HepG2 (cell line): ENCODE results near the gene KCND3. TPM values are rescaled to one million over a fixed set of nuclear protein-coding genes. Genes with fewer than 3 reads are reported as not detected.

Experiments used
- ATAC-seq: fragments of 200-7000 bp; cut with Tn5 transposase; 3 replicates; pipeline ENCODE4 v1.9.1; 2020; ENCODE audit warnings: mild to moderate bottlenecking, moderate library complexity
- BruUV-seq: library from RNA; stranded (reverse); fragments of 400-500 nt; replicated peaks from 2 replicates; lab custom pipeline; 2021; lab: Mats Ljungman, UMichigan
- CTCF ChIA-PET: fragments of 300-600 bp; formaldehyde crosslinking; extraction: SDS; loops from one replicate; lab custom pipeline; 2021; ENCODE audit warnings: low total read pairs, inconsistent platforms, low intra/inter-chr PET ratio; lab: Yijun Ruan, JAX
- POLR2A ChIA-PET: fragments of 350-600 bp; sonication (Branson Sonifier 250); formaldehyde crosslinking; loops from one replicate; lab custom pipeline; 2020; ENCODE audit warnings: antibody characterized with exemption, inconsistent platforms; lab: Yijun Ruan, JAX
- DNase-seq: peaks from one replicate; pipeline ENCODE4 v3.0.0-alpha.2; 2015; ENCODE audit warnings: low spot score
- FAIRE-seq: peaks from 3 replicates; lab custom pipeline; 2011; peaks lifted over from hg19 to GRCh38; lab: Jason Lieb, UNC
- H2AFZ ChIP-seq: one replicate; pipeline ENCODE4 v1.6.1; 2011; ENCODE audit warnings: low read length, inconsistent platforms
- H3K27ac ChIP-seq: fragments of 300-600 bp; 3 replicates; pipeline ENCODE4 v1.8.0; 2011; ENCODE audit warnings: mixed run types, mild to moderate bottlenecking, mixed read lengths, low read length, inconsistent platforms; ENCODE audit not compliant: insufficient read depth; ENCODE audit errors: extremely low read length
- H3K27me3 ChIP-seq, 2 experiments: fragments of 200-600 bp in 1 of 2; 2 replicates in 1 of 2; 3 replicates in 1 of 2; pipeline versions ENCODE4 v1.6.0 to v1.8.0; 2011; ENCODE audit warnings: low read length in 2 of 2, mild to moderate bottlenecking in 2 of 2, moderate library complexity in 2 of 2, inconsistent platforms in 1 of 2; ENCODE audit not compliant: insufficient read depth in 2 of 2, control insufficient read depth in 1 of 2
- H3K36me3 ChIP-seq, 2 experiments: fragments of 200-600 bp in 1 of 2; replicated peaks in 1 of 2; 2 replicates in 1 of 2; 3 replicates in 1 of 2; pipeline versions ENCODE4 v1.5.1 to v1.8.0; 2011; ENCODE audit warnings: low read length in 2 of 2, inconsistent platforms in 1 of 2; ENCODE audit not compliant: insufficient read depth in 2 of 2, control insufficient read depth in 1 of 2
- H3K4me1 ChIP-seq: 2 replicates; pipeline ENCODE4 v1.5.1; 2012; ENCODE audit warnings: low read length, inconsistent platforms; ENCODE audit not compliant: insufficient read depth
- H3K4me2 ChIP-seq: 2 replicates; pipeline ENCODE4 v1.6.0; 2011; ENCODE audit warnings: low read depth, low read length, inconsistent platforms
- H3K4me3 ChIP-seq, 3 experiments: fragments of 200-600 bp in 1 of 3; sonication (generic), shearing (Covaris generic) in 1 of 3; replicated peaks in 1 of 3; 2 replicates each; pipeline ENCODE4 v1.5.1; 2011 to 2016; ENCODE audit warnings: low read length in 3 of 3, inconsistent platforms in 2 of 3, low read depth in 2 of 3, mild to moderate bottlenecking in 2 of 3, control low read depth in 1 of 3, mixed read lengths in 1 of 3; ENCODE audit not compliant: insufficient read depth in 1 of 3
- H3K79me2 ChIP-seq: one replicate; pipeline ENCODE4 v1.6.1; 2011; ENCODE audit warnings: low read length, inconsistent platforms; ENCODE audit not compliant: insufficient read depth
- H3K9ac ChIP-seq: 2 replicates; pipeline ENCODE4 v1.6.0; 2011; ENCODE audit warnings: mild to moderate bottlenecking, low read depth, low read length, inconsistent platforms; ENCODE audit not compliant: insufficient read depth
- H3K9me3 ChIP-seq: 2 replicates; pipeline ENCODE4 v1.5.1; 2012; ENCODE audit warnings: mild to moderate bottlenecking, low read length
- H4K20me1 ChIP-seq: 2 replicates; pipeline ENCODE4 v1.6.0; 2011; ENCODE audit warnings: inconsistent platforms, mild to moderate bottlenecking, low read length, moderate library complexity; ENCODE audit not compliant: insufficient read depth
- ELF1 ChIP-seq: sonication (generic); formaldehyde crosslinking; IDR thresholded peaks from 2 replicates; pipeline ENCODE4 v1.4.0; 2020; ENCODE audit warnings: missing genetic modification reagents
- ESRRA ChIP-seq: sonication (generic); formaldehyde crosslinking; IDR thresholded peaks from 2 replicates; pipeline ENCODE4 v1.5.1; 2020; ENCODE audit warnings: mild to moderate bottlenecking, low read depth, missing genetic modification reagents
- GLI4 ChIP-seq: sonication (generic); formaldehyde crosslinking; IDR thresholded peaks from 2 replicates; pipeline ENCODE4 v1.5.1; 2020; ENCODE audit warnings: missing genetic modification reagents, mild to moderate bottlenecking, moderate library complexity, borderline replicate concordance
- KMT2B ChIP-seq: IDR thresholded peaks from 2 replicates; pipeline ENCODE4 v1.6.1; 2016; ENCODE audit warnings: missing genetic modification reagents, missing compliant biosample characterization
- NR1H2 ChIP-seq: sonication (generic); formaldehyde crosslinking; IDR thresholded peaks from 2 replicates; pipeline ENCODE4 v1.8.1; 2022; ENCODE audit warnings: low read depth, missing genetic modification reagents, borderline replicate concordance
- REL ChIP-seq: sonication (generic); formaldehyde crosslinking; conservative IDR thresholded peaks from 2 replicates; pipeline ENCODE4 v1.8.0; 2022; ENCODE audit warnings: mild to moderate bottlenecking, missing genetic modification reagents, moderate library complexity
- SP1 ChIP-seq, 2 experiments: fragments of 450-650 bp in 1 of 2; sonication (generic) in 1 of 2; formaldehyde crosslinking in 1 of 2; IDR thresholded peaks; 2 replicates each; pipeline versions ENCODE4 v1.4.0 to v1.6.1; 2016 to 2020; ENCODE audit warnings: missing genetic modification reagents in 1 of 2
- THAP11 ChIP-seq: IDR thresholded peaks from 2 replicates; pipeline ENCODE4 v1.6.1; 2016; ENCODE audit warnings: missing biosample characterization, missing genetic modification reagents
- ZBTB7B ChIP-seq: sonication (generic); formaldehyde crosslinking; IDR thresholded peaks from 2 replicates; pipeline ENCODE4 v1.4.0; 2020; ENCODE audit warnings: missing genetic modification reagents
- ZMAT3 ChIP-seq: sonication (generic); formaldehyde crosslinking; conservative IDR thresholded peaks from 2 replicates; pipeline ENCODE4 v1.7.0; 2021; ENCODE audit warnings: missing genetic modification reagents
- ZNF256 ChIP-seq: sonication (generic); formaldehyde crosslinking; conservative IDR thresholded peaks from 2 replicates; pipeline ENCODE4 v1.4.0; 2020; ENCODE audit warnings: missing genetic modification reagents
- ZNF44 ChIP-seq: sonication (generic); formaldehyde crosslinking; IDR thresholded peaks from 2 replicates; pipeline ENCODE4 v1.5.1; 2020; ENCODE audit warnings: mild to moderate bottlenecking, missing genetic modification reagents
- ZNF781 ChIP-seq: sonication (generic); formaldehyde crosslinking; IDR thresholded peaks from 2 replicates; pipeline ENCODE4 v1.5.1; 2020; ENCODE audit warnings: borderline replicate concordance, mild to moderate bottlenecking, missing genetic modification reagents; ENCODE audit errors: not compliant biosample characterization
- ZNF891 ChIP-seq: sonication (generic); formaldehyde crosslinking; IDR thresholded peaks from 2 replicates; pipeline ENCODE4 v1.5.0; 2020; ENCODE audit warnings: mild to moderate bottlenecking, missing genetic modification reagents
- WGBS: methylation state at CpG from one replicate; pipeline ENCODE4 v1.1.6; 2017; ENCODE audit warnings: low lambda C conversion rate; 5-methylcytosine and 5-hydroxymethylcytosine counted together
- in situ Hi-C: cut with HindIII; loops from 2 replicates; pipeline ENCODE4 v1.10.0; 2017; ENCODE audit warnings: low pct_unique_long_range_greater_than_20kb; ENCODE audit not compliant: extremely low pct_ligation_motif_present
- intact Hi-C: fragments of 100-400 bp; cut with micrococcal nuclease; formaldehyde crosslinking; loops from one replicate; pipeline ENCODE4 v1.10.0; 2022; ENCODE audit not compliant: unreplicated experiment
- polyA plus RNA-seq, 8 experiments: library from polyadenylated mRNA; depleted of rRNA in 3 of 8; stranded (reverse) in 7 of 8; unstranded in 1 of 8; fragments of >200 nt; fragmentation: Illumina TruSeq in 4 of 8; extraction: Trizol in 4 of 8; gene quantifications; 2 replicates each; pipeline versions ENCODE4 v1.2.1 to v1.2.3, GENCODE V29; 2011 to 2016; ENCODE audit warnings: low read depth in 4 of 8, missing spikeins in 1 of 8, mixed read lengths in 1 of 8; ENCODE audit not compliant: insufficient read depth in 1 of 8
- total RNA-seq, 5 experiments: library from RNA; depleted of rRNA; stranded (reverse); fragments of >200 nt; fragmentation: Illumina TruSeq; extraction: Trizol; gene quantifications; 2 replicates each; pipeline ENCODE4 v1.2.3, GENCODE V29; 2016; ENCODE audit warnings: low read depth in 1 of 5
- TF ChIP-seq, protein P1 (sequence below): sonication (generic); formaldehyde crosslinking; conservative IDR thresholded peaks from 2 replicates; pipeline ENCODE4 v1.8.1; 2023; ENCODE audit warnings: missing genetic modification reagents
- TF ChIP-seq, protein P2 (sequence below): IDR thresholded peaks from 2 replicates; pipeline ENCODE4 v1.6.1; 2016; ENCODE audit warnings: mild to moderate bottlenecking, missing biosample characterization, missing genetic modification reagents

The KCND3 gene
- total and polyA plus RNA-seq, 2 of the 13 experiments (the other 11 are each of a cell fraction or from before 2014, with no cell fraction given) = 0.04 TPM; not detected in 1

DNA sequence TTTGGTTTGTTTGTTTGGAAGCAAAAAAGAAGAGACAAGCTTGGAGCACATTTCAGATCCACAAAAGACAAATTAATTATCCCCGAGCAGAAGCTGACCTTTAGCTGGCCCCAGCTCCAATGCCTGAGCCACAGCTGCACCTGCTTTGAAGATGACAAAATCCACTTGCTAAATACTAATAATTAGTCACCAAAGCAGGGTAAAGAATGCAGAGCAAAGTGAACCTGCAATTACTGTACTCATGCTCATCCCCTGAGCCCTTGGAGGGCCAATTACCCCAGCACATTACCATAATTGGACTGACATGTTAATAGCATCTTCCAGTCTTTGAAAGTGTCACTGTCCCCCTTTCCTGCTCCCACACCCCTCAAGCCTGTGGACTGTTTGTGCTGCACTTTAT lies 38.2 kb upstream of the KCND3 start:
- in situ Hi-C loops = no loop called here
- no peak overlapping the region for H3K9ac ChIP-seq
- FAIRE-seq (no peak), ATAC-seq (no peak), DNase-seq (no peak)
- H3K4me1 ChIP-seq = no peaks in the 10 kb centered on the region
- no peak overlapping the region for H3K4me3 ChIP-seq
- 0% methylated on average over 1 of the region's 1 CpG for WGBS
- ChIA-PET CTCF (no interaction called here), POLR2A (no interaction called here)
- H3K27ac ChIP-seq = no peak overlapping the region
- no peaks in the 10 kb centered on the region for H3K9me3 ChIP-seq
- no TSS peak for BruUV-seq
- H3K36me3 ChIP-seq = no peaks in the 10 kb centered on the region
- intact Hi-C loops = no loop called here
- no peak overlapping the region for H3K4me2 ChIP-seq
- no peaks in the 10 kb centered on the region for H4K20me1 ChIP-seq
- H3K79me2 ChIP-seq = no peaks in the 10 kb centered on the region
- TF ChIP-seq, protein P1, sequence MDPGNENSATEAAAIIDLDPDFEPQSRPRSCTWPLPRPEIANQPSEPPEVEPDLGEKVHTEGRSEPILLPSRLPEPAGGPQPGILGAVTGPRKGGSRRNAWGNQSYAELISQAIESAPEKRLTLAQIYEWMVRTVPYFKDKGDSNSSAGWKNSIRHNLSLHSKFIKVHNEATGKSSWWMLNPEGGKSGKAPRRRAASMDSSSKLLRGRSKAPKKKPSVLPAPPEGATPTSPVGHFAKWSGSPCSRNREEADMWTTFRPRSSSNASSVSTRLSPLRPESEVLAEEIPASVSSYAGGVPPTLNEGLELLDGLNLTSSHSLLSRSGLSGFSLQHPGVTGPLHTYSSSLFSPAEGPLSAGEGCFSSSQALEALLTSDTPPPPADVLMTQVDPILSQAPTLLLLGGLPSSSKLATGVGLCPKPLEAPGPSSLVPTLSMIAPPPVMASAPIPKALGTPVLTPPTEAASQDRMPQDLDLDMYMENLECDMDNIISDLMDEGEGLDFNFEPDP = no peak
- TF ChIP-seq SP1 (IDR thresholded peaks at IDR 0.05) (no peak), SP1 (CRISPR knock-in tag; IDR thresholded peaks at IDR 0.05) (no peak), THAP11 (CRISPR knock-in tag) (no peak), ZNF44 (CRISPR knock-in tag) (no peak), ZNF781 (no peak)
- TF ChIP-seq, protein P2, sequence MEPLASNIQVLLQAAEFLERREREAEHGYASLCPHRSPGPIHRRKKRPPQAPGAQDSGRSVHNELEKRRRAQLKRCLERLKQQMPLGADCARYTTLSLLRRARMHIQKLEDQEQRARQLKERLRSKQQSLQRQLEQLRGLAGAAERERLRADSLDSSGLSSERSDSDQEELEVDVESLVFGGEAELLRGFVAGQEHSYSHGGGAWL (CRISPR knock-in tag) = no peak
- H3K27me3 ChIP-seq = no peaks in the 10 kb centered on the region
- H2AFZ ChIP-seq = no peak overlapping the region

DNA sequence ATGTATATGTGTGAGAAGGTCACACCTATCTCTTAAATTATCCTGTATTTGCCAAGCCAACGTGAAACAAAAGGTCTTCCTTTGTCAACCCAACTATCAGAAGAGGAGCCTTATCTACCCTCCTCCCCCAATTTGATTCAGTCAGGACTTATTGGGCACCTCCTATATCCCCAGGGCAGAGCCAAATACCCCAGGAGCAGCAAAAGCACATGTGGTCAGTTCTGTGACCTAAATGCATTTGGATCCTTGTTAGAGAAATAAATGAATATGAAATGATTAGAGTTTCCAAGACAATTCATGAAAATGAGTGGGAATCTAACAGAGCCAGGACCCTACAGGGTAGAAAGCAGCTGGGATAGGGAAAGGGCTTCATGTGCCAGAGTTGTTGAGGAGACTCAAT lies 37.0 kb upstream of the KCND3 start:
- WGBS = 0% methylated on average over 1 of the region's 1 CpG
- Histone ChIP-seq H3K9ac (no peak overlapping the region), H4K20me1 (no peaks in the 10 kb centered on the region), H3K27ac (no peak overlapping the region), H3K36me3 (no peaks in the 10 kb centered on the region), H2AFZ (no peak overlapping the region), H3K4me2 (no peak overlapping the region), H3K79me2 (no peaks in the 10 kb centered on the region), H3K4me3 (no peak overlapping the region), H3K9me3 (no peaks in the 10 kb centered on the region), H3K27me3 (no peaks in the 10 kb centered on the region; a peak in 1 of 5 replicates), H3K4me1 (no peaks in the 10 kb centered on the region)
- ChIA-PET POLR2A (no interaction called here), CTCF (no interaction called here)
- TF ChIP-seq NR1H2 (CRISPR knock-in tag) (no peak), ZNF256 (no peak), ZNF891 (no peak), ZMAT3 (CRISPR knock-in tag) (no peak), ZBTB7B (no peak), KMT2B (CRISPR knock-in tag) (no peak), ELF1 (CRISPR knock-in tag) (no peak), ESRRA (CRISPR knock-in tag) (no peak), REL (CRISPR knock-in tag) (no peak), GLI4 (no peak)
- no peak for ATAC-seq
- DNase-seq = no peak
- in situ Hi-C loops = no loop called here
- no TSS peak for BruUV-seq
- intact Hi-C loops = no loop called here
- FAIRE-seq = no peak
